Measurements from ENCODE around the gene SMARCB1. TPM values are rescaled to one million over a fixed set of nuclear protein-coding genes. Genes with fewer than 3 reads are reported as not detected.
A peak's percentile ranks its signal among the peaks of the same experiment; 100 is the strongest.

Gene SMARCB1
- total RNA-seq, 1 experiment from 2014 or later = 115 TPM

- BruUV-seq (replicated peaks) = no TSS peak
- no peaks in the 10 kb centered on the region for H3K9me3 Mint-ChIP-seq (ENCODE audit: unreplicated experiment)
- H3K4me3 Mint-ChIP-seq (ENCODE audit: unreplicated experiment) = no peak overlapping the region
- H3K27me3 Mint-ChIP-seq (ENCODE audit: insufficient read depth, unreplicated experiment) = no peaks in the 10 kb centered on the region
- peaks cover 6% of the 10 kb centered on the region for H3K4me1 Mint-ChIP-seq (ENCODE audit: insufficient read depth, unreplicated experiment)
- no peak for DNase-seq (ENCODE audit: unreplicated experiment)
- CTCF ChIA-PET = no interaction called here
- POLR2A ChIA-PET = no interaction called here
- intact Hi-C loops (cut with micrococcal nuclease) = no loop called here
- H3K36me3 Mint-ChIP-seq (ENCODE audit: insufficient read depth, unreplicated experiment) = peaks cover 41% of the 10 kb centered on the region
- TF ChIP-seq CTCF (IDR thresholded peaks at IDR 0.05; ENCODE audit: unreplicated experiment) = no peak
- no peak overlapping the region for H3K27ac Mint-ChIP-seq (ENCODE audit: low read depth, unreplicated experiment)
These were observed 40.7 kb downstream of the SMARCB1 start for GRCh38 chr22:23827351-23827995.

DNA sequence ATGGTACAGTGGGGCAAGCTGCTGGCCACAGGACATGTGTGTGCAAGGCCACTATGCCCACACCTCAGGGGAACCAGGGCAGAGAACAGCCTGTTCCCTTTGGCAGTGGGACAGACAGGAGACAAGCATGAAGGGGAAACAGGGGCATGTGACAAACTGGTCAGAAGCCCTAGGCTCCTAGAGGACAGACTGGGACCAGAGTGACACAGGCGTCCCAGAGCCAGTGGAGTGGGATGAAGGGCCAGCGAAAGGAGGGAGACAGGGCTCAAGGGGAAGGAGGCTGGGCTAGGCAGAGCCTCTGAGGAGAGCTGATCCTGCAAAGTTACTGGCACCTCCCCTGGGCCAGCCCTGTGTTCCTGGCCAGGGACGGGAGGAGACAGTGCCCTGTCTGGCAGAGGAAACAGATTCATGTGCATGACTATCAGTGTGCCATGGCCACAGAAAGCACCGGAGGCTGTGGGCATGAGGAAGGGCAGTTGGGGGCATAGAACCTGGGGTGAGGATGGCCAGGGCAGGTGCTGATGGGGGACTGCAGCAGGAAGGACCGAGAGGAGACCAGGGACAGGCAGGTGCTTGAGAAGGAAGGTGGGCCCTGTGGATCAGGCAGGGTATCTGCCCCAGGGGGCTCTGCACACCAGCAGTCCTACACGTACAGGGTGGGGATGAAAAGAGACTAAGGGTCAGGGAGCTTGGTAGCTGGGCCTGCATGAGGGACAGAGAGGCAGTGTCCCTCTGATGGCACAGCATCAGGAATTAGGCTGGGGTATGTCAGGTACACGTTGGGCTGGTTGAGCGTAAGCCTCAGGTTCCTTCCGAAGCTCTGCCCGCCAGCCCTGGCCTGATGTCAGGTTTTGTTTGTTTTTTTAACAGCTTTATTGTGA lies 42.3 kb downstream of the SMARCB1 start:
- DNase-seq (ENCODE audit: unreplicated experiment) = no peak
- Mint-ChIP-seq H3K36me3 (ENCODE audit: insufficient read depth, unreplicated experiment) (peaks cover 31% of the 10 kb centered on the region), H3K27ac (ENCODE audit: low read depth, unreplicated experiment) (peak overlapping the region; percentile 67), H3K9me3 (ENCODE audit: unreplicated experiment) (no peaks in the 10 kb centered on the region), H3K27me3 (ENCODE audit: insufficient read depth, unreplicated experiment) (no peaks in the 10 kb centered on the region), H3K4me1 (ENCODE audit: insufficient read depth, unreplicated experiment) (peaks cover 6% of the 10 kb centered on the region), H3K4me3 (ENCODE audit: unreplicated experiment) (no peak overlapping the region)
- ChIA-PET CTCF (no interaction called here), POLR2A (no interaction called here)
- TF ChIP-seq CTCF (IDR thresholded peaks at IDR 0.05; ENCODE audit: unreplicated experiment) = no peak
- intact Hi-C loops (cut with micrococcal nuclease) = no loop called here
- BruUV-seq (replicated peaks) = no TSS peak

GRCh38 chr22:23829845-23830372 lies 43.1 kb downstream of the SMARCB1 start:
- POLR2A ChIA-PET = no interaction called here
- H3K4me1 Mint-ChIP-seq (ENCODE audit: insufficient read depth, unreplicated experiment) = peaks cover 6% of the 10 kb centered on the region
- no peaks in the 10 kb centered on the region for H3K9me3 Mint-ChIP-seq (ENCODE audit: unreplicated experiment)
- H3K27me3 Mint-ChIP-seq (ENCODE audit: insufficient read depth, unreplicated experiment) = no peaks in the 10 kb centered on the region
- H3K27ac Mint-ChIP-seq (ENCODE audit: low read depth, unreplicated experiment) = no peak overlapping the region
- CTCF ChIA-PET = no interaction called here
- no TSS peak for BruUV-seq (replicated peaks)
- DNase-seq (ENCODE audit: unreplicated experiment) = no peak
- peaks cover 35% of the 10 kb centered on the region for H3K36me3 Mint-ChIP-seq (ENCODE audit: insufficient read depth, unreplicated experiment)
- no peak overlapping the region for H3K4me3 Mint-ChIP-seq (ENCODE audit: unreplicated experiment)
- no peak for TF ChIP-seq CTCF (IDR thresholded peaks at IDR 0.05; ENCODE audit: unreplicated experiment)
- intact Hi-C loops (cut with micrococcal nuclease) = no loop called here

DNA sequence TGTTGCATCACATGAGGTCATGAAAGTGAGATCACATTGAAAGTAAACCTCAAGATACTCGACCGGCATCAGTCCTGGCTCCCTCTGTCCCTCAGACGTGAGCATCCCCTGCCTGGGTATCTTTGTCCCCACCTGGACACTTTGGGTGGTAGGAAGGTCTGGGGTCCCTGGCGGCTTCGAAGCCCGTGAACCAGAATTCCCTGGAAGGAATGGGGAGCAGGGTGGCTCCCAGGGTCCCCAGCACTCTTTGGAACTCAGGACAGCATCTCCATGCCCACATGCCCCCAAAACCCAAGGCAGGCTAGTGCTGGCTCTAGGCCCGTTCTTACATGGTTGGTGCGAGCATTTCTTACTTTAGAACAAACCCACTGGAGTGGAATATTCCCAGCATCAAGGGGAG lies 44.5 kb downstream of the SMARCB1 start:
- H3K9me3 Mint-ChIP-seq (ENCODE audit: unreplicated experiment) = no peaks in the 10 kb centered on the region
- no peak for DNase-seq (ENCODE audit: unreplicated experiment)
- intact Hi-C loops (cut with micrococcal nuclease) = no loop called here
- H3K4me3 Mint-ChIP-seq (ENCODE audit: unreplicated experiment) = no peak overlapping the region
- CTCF ChIA-PET = interaction anchor here (0.6 to 1.2 kb wide), 2 partner anchors 337 to 981 kb away, joined by 4 read pairs; no protein-coding TSS in a partner anchor
- POLR2A ChIA-PET = no interaction called here
- H3K36me3 Mint-ChIP-seq (ENCODE audit: insufficient read depth, unreplicated experiment) = peaks cover 38% of the 10 kb centered on the region
- no peaks in the 10 kb centered on the region for H3K27me3 Mint-ChIP-seq (ENCODE audit: insufficient read depth, unreplicated experiment)
- H3K27ac Mint-ChIP-seq (ENCODE audit: low read depth, unreplicated experiment) = no peak overlapping the region
- TF ChIP-seq CTCF (IDR thresholded peaks at IDR 0.05; ENCODE audit: unreplicated experiment) = no peak
- no peaks in the 10 kb centered on the region for H3K4me1 Mint-ChIP-seq (ENCODE audit: insufficient read depth, unreplicated experiment)
- BruUV-seq (replicated peaks) = no TSS peak

Measured in MCF 10A (cell line).